Measurements from ENCODE around the gene TJP1. TPM values are rescaled to one million over a fixed set of nuclear protein-coding genes. Genes with fewer than 3 reads are reported as not detected.
"Not testable (repeated sequence)": the region's sequence is repeated elsewhere in the genome, so short reads cannot be mapped to it uniquely, and the experiment has no call there.

The TJP1 gene
- total RNA-seq, 1 experiment from 2014 or later = 67.0 TPM

DNA sequence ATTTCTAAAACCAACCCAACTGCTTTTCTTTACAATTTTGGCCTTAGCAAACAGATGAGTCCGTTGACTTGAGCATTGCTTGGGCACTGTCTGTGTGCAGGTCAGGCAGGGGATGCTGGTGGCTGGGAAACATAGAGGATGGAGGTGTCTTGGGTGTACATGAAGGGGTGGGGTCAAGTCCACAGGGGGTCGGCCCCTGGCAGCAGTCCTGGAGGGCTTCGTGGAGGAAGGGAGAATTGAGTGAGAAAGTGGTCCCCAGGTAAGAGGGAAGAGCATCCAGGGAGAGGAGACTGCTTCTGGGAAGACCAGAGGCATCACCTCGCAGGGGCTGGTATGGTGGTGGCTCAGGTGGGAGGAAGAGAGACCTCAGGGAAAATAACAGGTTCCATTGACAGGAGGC, 144.8 kb downstream of the TJP1 start:
- intact Hi-C loops (cut with micrococcal nuclease) = no loop called here

GRCh38 chr15:29676961-29677402, 145.3 kb downstream of the TJP1 start:
- peak; percentile 68 for ATAC-seq
- peaks cover 46% of the 10 kb centered on the region for H3K4me1 ChIP-seq (ENCODE audit: insufficient read depth, low read length)
- H3K4me2 ChIP-seq (ENCODE audit: low read length) = peak overlapping the region; percentile 61
- no peaks in the 10 kb centered on the region for H3K27me3 ChIP-seq (ENCODE audit: low read length)
- intact Hi-C loops (cut with micrococcal nuclease) = no loop called here
- H3K4me3 ChIP-seq (ENCODE audit: low read length) = no peak overlapping the region
- no peaks in the 10 kb centered on the region for H3K9me3 ChIP-seq (ENCODE audit: low read length)
- no peaks in the 10 kb centered on the region for H3K79me2 ChIP-seq (ENCODE audit: low read length)
- peak overlapping the region; percentile 25 for H2AFZ ChIP-seq (ENCODE audit: low read length)
- CTCF ChIA-PET = interaction anchor here (0.5 to 0.7 kb wide), 3 partner anchors 10 to 112 kb away, joined by 3 to 8 read pairs (median 5); no protein-coding TSS in a partner anchor
- no peaks in the 10 kb centered on the region for H3F3A ChIP-seq (ENCODE audit: low read length, unreplicated experiment)
- peak overlapping the region; percentile 19; the same call in 1 of the 2 replicates for H3K9ac ChIP-seq (ENCODE audit: low read length)
- no peaks in the 10 kb centered on the region for H3K9me2 ChIP-seq (replicated peaks; ENCODE audit: low read length)
- POLR2A ChIA-PET (ENCODE audit: unreplicated experiment) = interaction anchor here (0.6 kb wide), 1 partner anchor 204 kb away, joined by 3 read pairs; no protein-coding TSS in a partner anchor
- no peak for TF ChIP-seq CTCF (conservative IDR thresholded peaks at IDR 0.05; ENCODE audit: low read depth, low read length)
- TF ChIP-seq EZH2 (IDR thresholded peaks at IDR 0.05; ENCODE audit: low read length, unreplicated experiment) = no peak
- no peak for TF ChIP-seq EZH2phosphoT487 (IDR thresholded peaks at IDR 0.05; ENCODE audit: borderline replicate concordance, low read length)
- no TSS peak for BruUV-seq (replicated peaks)
- peak; percentile 74 for DNase-seq
- H3K27ac ChIP-seq (ENCODE audit: low read length) = peak overlapping the region; percentile 62
- H3K36me3 ChIP-seq (ENCODE audit: low read depth, low read length) = no peaks in the 10 kb centered on the region
- H4K20me1 ChIP-seq (ENCODE audit: low read length) = no peaks in the 10 kb centered on the region

More for the DNA sequence above, 144.8 kb downstream of the TJP1 start:
- H2AFZ ChIP-seq (ENCODE audit: low read length) = peak overlapping the region; percentile 25
- no peaks in the 10 kb centered on the region for H3K36me3 ChIP-seq (ENCODE audit: low read depth, low read length)
- ChIA-PET CTCF (interaction anchor here (0.6 to 0.7 kb wide), 2 partner anchors 9 to 70 kb away, joined by 3 to 5 read pairs; no protein-coding TSS in a partner anchor), POLR2A (ENCODE audit: unreplicated experiment) (no interaction called here)
- H3K9ac ChIP-seq (ENCODE audit: low read length) = peak overlapping the region; percentile 19; the same call in 1 of the 2 replicates
- no peaks in the 10 kb centered on the region for H3K9me2 ChIP-seq (replicated peaks; ENCODE audit: low read length)
- BruUV-seq (replicated peaks) = no TSS peak
- peaks cover 42% of the 10 kb centered on the region for H3K4me1 ChIP-seq (ENCODE audit: insufficient read depth, low read length)
- no peak overlapping the region for H3K4me3 ChIP-seq (ENCODE audit: low read length)
- H3K27me3 ChIP-seq (ENCODE audit: low read length) = no peaks in the 10 kb centered on the region
- DNase-seq (no peak), ATAC-seq (no peak)
- H4K20me1 ChIP-seq (ENCODE audit: low read length) = no peaks in the 10 kb centered on the region
- TF ChIP-seq EZH2 (IDR thresholded peaks at IDR 0.05; ENCODE audit: low read length, unreplicated experiment) (no peak), EZH2phosphoT487 (IDR thresholded peaks at IDR 0.05; ENCODE audit: borderline replicate concordance, low read length) (no peak), CTCF (conservative IDR thresholded peaks at IDR 0.05; ENCODE audit: low read depth, low read length) (no peak)
- peak overlapping the region; percentile 61 for H3K4me2 ChIP-seq (ENCODE audit: low read length)
- peak overlapping the region; percentile 62 for H3K27ac ChIP-seq (ENCODE audit: low read length)
- no peaks in the 10 kb centered on the region for H3F3A ChIP-seq (ENCODE audit: low read length, unreplicated experiment)
- H3K79me2 ChIP-seq (ENCODE audit: low read length) = no peaks in the 10 kb centered on the region
- H3K9me3 ChIP-seq (ENCODE audit: low read length) = no peaks in the 10 kb centered on the region

DNA sequence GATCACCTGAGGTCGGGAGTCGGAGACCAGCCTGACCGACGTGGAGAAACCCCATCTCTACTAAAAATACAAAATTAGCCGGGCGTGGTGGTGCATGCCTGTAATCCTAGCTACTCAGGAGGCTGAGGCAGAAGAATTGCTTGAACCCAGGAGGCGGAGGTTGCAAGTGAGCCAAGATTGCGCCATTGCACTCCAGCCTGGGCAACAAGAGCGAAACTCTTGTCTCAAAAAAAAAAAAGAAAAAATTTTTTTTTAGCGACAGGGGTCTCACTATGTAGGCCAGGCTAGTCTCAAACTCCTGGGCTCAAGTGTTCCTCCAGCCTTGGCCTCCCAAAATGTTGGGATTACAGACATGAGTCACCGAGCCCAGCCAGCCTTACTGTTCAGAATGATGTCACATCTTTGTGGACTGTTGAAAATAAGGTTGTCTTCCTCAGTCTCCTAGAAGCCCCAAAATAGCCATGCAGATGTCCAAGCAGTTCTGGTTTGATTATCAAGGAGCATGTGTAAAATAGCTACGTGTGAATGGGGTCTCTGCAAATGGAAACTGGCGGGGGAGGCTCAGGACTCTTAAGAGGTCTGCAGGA, 145.8 kb downstream of the TJP1 start:
- Histone ChIP-seq H2AFZ (ENCODE audit: low read length) (peak overlapping the region; percentile 25), H3K4me2 (ENCODE audit: low read length) (peak overlapping the region; percentile 61), H3K27ac (ENCODE audit: low read length) (peak overlapping the region; percentile 62), H3K4me1 (ENCODE audit: insufficient read depth, low read length) (peaks cover 51% of the 10 kb centered on the region)
- ATAC-seq (peak; percentile 10), DNase-seq (peak; percentile 49)
- H3K9me3 ChIP-seq (ENCODE audit: low read length); H3K4me3 ChIP-seq (ENCODE audit: low read length); H3K36me3 ChIP-seq (ENCODE audit: low read depth, low read length); H3K9ac ChIP-seq (ENCODE audit: low read length); H3K27me3 ChIP-seq (ENCODE audit: low read length); H3K9me2 ChIP-seq (replicated peaks; ENCODE audit: low read length); BruUV-seq (replicated peaks); H4K20me1 ChIP-seq (ENCODE audit: low read length); H3K79me2 ChIP-seq (ENCODE audit: low read length); H3F3A ChIP-seq (ENCODE audit: low read length, unreplicated experiment); intact Hi-C loops (cut with micrococcal nuclease): not testable (repeated sequence)
- ChIA-PET CTCF (interaction anchor here (0.5 kb wide), 1 partner anchor 111 kb away, joined by 8 read pairs; no protein-coding TSS in a partner anchor), POLR2A (ENCODE audit: unreplicated experiment) (interaction anchor here (0.6 kb wide), 1 partner anchor 203 kb away, joined by 3 read pairs; no protein-coding TSS in a partner anchor)

Data from PC-3 (cell line).